Stimulated activated CD4-positive, alpha-beta T cell treated with anti-CD3 and anti-CD28 coated beads, Interleukin-1b, Interleukin-23, amount 100 ng/mL, for 48 hours (primary cell): ENCODE results near the gene SLC25A10.

Experiments
- DNase-seq: peaks from one replicate; pipeline ENCODE4 v3.0.0-alpha.2; 2020

The SLC25A10 gene

DNA sequence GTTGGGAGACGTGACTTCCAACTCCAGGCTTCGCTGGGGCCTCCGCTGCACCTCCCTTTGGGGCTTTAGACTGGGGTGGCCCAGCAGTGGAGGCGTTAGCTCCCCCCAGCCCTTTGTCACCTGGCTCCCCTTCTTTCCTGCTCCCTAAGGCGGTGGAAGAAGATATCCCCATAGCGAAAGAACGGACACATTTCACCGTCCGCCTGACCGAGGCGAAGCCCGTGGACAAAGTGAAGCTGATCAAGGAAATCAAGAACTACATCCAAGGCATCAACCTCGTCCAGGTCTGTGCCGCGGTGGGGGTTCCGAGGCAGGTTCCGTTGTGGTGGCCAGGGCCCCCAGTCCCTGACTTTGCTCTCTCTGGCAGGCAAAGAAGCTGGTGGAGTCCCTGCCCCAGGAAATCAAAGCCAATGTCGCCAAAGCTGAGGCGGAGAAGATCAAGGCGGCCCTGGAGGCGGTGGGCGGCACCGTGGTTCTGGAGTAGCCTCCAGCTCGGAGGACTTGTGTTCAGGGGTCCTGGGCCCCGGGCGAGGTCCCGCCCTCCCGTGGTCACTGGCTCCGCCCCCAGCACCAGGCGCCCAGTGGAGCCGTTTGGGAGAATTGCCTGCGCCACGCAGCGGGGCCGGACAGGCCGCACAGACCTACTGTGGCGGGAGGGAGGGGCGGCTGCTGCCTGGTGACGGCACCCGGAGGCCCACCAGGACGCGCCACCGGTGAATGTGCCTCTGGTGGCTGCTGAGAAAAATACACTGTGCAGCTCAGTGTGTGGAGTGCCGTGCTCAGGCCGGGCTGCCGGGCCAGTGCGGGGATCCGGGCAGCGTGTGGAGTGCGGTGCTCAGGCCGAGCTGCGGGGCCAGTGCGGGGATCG lies 5.1 kb upstream of the SLC25A10 start:
- no peak for DNase-seq

DNA sequence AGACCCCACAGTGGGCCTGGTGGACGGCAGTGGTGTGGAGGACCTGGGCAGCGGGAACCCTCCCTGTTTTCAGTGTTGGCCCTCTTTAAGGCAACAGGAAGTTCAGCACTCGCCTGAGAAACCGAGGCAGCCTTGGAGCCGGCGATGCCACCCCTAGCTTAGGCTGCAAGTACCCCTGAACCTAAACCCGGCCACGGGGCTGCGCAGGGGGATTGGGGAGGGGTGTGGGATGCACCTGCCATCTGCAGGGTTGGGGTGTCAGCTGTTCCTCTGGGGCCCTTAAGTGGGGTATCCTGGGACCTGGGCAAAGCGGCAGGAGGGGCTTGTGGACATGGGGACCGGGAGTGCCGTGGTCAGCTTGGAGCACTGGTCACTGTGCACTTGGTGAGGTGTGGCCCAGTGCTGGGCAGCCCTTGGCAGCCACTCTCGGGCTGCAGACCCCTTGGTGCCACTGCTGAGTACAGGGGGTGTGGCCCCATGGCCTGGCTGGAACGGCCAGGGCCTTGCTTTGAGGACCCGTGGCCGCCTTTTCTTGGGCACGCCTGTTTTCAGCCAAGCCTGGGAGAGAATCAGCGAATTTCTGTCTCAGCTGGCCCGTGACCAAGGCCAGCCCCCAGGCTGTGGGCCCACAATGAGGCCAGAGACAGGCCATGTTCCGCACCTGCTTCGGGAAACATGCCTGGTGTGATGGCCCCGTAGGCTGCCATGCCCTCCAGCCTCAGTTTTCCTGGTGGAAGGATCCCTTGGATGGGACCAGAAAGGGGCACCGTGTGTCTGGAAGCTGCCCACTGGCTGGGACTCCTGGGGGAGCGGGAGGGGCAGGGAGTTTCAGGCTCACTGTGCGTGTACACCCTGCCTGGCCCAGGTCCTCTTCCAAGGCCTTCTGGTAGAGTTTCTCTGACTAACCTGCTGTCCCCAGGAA lies 4.1 kb upstream of the SLC25A10 start:
- DNase-seq = no peak

- no peak for DNase-seq
These were observed 3.3 kb upstream of the SLC25A10 start for GRCh38 chr17:81708739-81709185.

DNA sequence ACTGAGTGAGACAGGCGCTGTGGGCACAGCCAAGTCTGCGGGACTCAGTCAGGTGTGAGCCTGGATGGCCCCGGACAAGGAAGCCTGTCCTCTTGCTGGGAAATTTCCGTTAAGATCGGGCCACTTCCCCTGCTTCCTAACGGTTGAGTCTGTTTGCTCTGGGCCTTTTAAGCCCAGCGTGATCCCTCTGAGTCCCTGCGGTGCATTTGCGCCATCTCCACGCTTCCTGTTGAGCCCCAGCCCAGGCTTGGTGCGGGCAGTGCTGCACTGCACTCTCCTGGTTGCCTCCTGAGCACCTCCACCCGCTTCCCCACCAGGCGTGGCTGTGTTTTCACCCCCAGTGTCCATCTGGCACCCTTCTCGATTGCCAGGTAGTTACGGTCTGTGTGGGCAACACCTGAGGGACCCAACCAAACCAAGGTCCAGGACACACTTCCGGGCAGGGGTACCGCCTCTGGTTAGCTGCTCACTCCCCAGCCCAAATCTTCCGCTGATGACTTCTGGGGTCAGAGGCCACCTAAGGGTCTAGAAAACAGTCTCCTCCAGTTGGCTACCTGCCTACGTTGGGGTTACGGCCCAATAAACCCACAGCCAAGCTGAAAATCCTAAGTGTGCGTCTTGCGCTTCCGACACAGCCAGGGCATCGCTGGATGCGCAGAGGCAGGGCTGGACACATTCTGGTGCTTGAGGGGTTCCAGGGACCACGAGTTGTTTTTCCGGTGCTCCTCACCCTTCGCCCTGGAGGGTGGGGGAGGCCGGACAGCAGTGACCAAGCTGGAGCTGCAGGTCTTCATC lies 1.4 kb upstream of the SLC25A10 start:
- DNase-seq = no peak

GRCh38 chr17:81712468-81713003 lies 452 bp downstream of the SLC25A10 start:
- DNase-seq = no peak

DNA sequence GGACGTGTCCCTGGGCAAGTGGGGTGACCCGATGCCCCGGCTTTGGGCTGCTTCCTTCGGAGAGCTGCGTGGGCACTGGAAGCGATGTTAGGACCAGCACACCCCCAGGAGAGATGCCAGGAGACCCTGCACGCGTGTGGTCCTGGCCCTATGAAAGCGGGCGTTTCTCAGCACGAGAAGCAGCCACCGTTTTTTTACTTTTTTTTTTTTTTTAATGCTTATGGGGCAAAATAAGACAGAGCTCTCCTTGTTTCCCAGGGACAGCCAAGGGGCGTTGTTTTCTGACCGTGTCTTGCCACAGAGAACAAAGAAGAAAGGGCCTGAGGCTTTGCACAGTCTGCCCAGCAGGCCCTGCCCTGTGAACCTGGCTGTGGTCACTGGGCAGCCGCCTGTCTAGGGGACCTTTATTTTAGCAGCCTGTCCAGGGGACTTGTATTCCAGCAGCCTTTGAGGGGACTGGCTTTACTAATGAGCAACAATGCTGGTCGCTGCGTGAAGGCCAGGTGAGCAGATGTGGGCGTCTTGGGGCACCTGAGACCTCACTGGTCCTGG lies 996 bp downstream of the SLC25A10 start:
- no peak for DNase-seq

GRCh38 chr17:81713556-81714411 lies 1.7 kb downstream of the SLC25A10 start:
- no peak for DNase-seq

DNA sequence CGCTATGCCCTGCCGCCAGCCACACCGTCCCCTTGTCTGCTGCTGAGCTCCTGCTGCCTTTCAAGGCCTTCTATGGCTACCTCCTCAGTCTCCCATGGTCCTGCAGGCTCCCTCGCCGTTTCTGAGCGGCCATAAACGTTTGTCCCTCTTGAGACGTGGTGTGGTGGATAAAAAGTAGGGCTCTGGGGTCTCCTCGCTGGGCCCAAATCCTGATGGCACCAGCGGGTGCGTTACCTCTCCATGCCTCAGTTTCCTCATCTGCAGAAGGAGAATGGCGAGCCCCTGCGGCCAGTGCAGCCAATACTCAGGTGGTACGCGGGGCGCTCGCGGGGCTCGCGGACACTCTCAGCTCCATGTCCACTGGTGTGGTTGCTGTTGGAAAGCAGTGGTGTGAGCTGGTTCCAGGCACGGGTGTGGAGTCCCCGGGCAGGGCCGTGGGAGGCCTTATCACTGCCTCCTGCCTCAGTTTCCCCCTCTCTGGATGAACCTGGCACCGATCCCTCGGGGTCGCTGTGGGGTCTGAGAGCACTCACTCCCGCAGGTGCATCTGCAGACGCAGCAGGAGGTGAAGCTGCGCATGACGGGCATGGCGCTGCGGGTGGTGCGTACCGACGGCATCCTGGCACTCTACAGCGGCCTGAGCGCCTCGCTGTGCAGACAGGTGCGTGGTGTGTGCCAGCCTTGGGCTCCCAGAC lies 2.5 kb downstream of the SLC25A10 start:
- no peak for DNase-seq

DNA sequence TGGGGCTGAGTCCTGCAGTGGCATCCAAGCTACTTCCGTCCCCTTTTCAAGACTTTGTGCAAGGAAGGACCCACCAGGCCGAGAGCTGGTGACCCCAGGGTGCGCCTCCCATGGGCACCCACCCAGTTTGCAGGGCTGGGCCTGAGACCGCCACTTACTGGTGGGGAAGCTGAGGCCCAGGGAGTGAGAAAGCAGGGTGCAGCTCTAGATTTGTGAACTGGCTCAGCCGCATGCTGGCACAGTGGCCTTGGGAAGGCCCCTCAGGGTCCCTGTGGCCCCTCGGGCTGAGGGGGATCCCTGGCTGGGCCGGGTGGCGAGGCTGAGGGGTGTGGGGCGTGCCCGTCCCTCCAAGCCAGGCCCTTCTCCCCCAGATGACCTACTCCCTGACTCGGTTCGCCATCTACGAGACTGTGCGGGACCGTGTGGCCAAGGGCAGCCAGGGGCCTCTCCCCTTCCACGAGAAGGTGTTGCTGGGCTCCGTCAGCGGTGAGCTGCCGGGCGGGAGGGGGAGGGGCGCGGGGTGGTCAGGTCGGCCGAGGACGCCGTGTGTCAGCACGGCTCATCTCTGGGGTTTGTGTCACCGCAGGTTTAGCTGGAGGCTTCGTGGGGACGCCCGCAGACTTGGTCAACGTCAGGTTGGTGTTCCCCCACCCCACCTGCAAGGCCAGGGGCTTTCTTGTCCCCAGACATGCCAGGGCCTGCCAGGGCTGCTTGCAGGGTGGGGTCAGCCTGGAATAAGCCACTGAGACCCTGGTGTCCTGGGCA lies 3.2 kb downstream of the SLC25A10 start:
- no peak for DNase-seq

DNA sequence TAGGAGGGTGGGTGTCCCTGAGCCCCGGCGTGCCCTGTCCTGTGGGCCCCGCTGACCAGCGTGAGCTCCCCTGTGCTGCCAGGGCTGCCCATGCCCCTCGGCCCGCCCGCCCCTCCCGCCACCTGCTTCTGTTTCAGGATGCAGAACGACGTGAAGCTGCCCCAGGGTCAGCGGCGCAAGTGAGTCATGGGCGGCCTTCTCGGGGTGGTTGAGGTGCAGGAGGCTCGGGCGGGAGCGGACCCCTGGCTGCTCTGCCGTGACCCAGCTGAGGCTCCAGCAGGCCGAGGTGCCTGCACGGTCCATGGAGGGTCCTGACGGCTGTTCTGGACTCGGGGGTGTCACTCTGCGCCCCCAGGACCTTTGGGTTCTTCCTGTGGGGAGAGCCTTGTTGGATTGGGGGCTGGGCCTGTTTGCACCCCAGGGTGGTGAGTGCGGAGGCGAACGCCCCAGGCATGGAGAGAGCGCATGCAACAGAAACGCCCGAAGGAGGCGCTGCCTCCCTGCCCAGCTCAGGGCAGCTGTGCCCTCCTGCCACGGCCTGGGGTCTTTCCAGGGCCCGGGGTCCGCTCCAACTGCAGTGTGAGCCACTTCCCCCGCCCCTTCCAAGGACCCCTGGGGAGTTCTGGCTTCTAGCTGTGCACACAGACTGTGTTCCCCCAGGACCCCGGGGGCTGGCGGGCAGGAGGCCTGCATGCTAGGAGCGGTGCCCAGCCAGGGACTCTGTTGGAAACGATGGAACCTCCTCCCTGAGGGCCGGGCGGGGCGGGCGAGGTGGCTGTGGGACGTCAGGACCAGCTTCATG lies 4.0 kb downstream of the SLC25A10 start:
- no peak for DNase-seq

DNA sequence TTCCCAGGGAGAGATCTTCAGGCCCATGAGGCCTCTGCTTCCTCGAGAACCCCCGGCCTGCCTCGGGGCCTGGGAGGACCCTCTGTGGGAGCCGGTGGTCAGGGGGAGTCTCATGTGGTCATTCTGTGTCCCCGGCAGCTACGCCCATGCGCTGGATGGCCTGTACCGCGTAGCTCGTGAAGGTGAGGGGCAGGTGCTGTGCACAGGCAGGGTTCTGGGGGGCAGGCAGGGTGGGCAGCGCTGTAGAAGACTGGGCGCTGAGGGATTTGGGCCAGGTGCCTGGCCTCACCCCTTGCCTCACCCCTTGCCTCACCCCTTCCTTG lies 4.6 kb downstream of the SLC25A10 start:
- DNase-seq = no peak

DNA sequence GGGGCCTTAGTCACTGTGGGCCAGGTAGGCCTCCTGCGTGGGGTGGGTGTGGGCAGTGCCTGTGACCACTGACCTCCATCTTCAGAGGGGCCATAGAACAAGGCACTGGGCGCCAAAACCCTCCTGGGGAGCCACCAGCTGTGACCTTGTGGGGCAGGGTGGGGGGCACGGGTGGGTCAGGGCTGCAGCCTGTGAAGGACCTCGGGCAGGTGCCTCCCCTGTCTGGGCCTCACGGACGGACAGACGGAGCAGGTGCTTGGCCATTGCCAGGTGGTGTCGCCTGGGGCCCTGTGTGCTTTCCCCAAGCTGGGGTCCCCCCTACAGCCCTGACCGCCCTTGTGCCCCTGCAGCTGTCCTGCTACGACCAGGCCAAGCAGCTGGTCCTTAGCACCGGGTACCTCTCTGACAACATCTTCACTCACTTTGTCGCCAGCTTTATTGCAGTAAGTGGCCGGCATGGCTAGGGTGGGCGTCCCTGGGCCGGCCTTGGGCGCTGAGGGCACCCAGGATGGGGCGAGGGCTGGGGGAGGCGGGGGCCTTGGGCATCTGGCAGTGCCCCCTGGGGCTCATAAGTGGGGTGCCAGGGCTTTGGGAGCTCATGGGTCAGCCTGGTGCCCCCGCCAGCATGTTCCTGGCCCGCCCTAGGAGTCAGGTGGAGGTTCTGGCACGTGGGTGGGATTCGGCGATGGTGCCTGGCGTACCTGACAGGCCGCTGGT lies 5.1 kb downstream of the SLC25A10 start:
- no peak for DNase-seq

DNA sequence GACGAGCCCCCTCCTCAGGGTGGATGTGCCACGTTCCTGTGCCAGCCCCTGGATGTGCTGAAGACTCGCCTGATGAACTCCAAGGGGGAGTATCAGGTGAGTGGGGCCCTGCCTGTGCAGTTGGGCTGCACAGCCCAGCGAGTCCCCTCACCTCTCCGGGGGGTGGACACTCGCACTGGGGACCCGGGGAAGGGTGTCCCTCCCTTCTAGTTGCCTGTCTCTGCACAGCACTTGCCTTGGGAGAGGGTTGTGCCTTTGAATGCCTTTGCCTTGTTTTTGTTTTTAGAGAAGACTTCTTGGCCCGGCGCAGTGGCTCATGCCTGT lies 5.6 kb downstream of the SLC25A10 start:
- DNase-seq = no peak

DNA sequence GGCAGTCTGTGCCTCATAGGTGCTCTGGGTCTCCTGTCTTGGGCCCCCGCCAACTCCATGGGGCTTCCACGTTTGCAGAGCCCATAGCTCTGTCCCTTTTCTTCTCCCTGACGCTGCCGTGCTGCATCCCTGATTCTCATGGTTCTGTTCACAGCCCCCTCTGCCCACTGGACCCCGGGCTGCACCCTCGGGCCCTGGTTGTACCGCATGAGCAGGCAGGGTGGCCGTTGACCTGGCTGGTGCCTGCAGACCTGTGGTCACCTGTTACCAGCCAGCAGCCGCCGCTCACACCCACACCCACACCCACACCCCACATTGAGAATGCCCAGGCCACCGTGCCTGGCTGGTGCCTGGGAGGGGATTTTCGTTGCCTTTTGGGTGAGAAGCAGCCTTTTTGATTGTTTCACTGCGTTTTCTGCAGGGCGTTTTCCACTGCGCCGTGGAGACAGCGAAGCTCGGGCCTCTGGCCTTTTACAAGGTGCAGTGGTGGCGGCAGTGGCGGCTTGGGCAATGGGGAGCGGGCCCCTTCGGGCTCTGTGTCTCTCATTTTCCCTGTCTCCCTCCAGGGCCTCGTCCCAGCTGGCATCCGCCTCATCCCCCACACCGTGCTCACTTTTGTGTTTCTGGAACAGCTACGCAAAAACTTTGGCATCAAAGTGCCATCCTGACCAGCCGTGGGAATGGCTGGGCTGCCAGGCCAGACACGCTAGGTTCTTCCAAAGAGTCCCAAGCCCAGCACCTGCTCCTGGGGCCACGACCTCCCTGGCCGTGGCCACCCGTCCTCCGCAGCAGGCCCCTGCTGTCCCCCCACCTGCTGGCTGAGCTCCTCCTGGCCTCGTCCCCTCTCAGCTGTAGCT lies 7.6 kb downstream of the SLC25A10 start:
- DNase-seq = no peak

DNA sequence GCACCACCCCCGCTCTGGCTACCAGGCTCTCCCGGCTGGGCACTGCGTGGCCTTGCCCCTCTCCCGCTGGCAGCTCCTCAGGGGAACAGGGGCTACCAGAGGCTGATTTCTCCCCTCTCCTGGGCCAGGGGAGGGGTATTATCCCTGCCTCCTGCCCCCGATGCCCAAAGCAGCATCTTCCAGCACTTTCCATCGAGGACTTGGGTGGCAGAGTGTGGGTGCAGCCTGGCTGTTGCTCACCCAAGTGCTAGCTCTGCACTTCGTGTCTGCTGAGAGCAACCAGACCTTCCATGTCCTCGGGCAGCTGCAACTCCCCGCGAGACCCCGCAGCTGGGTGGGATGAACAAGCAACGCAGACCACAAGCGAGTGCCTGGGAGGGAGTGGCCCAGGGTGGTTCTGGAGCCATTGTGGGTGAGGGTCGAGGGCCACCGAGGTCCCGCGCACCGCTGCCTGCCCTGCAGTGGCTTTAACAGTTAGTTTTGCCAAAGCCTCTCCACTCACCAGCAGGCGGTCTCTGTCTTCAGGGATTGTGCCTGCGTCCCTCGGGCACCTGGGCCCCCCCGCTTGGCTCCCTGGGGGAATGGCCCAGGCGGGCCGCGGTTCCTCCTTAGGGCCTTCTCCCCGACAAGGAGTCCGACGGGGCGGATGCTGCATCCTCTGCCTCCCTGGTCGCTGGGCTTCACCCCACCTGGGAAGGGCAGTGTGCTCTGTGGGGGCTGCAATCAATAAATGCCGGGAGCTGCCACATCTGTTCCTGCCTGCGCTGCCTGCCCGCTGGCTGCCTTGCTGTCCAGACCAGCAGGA lies 8.4 kb downstream of the SLC25A10 start:
- DNase-seq = no peak

DNA sequence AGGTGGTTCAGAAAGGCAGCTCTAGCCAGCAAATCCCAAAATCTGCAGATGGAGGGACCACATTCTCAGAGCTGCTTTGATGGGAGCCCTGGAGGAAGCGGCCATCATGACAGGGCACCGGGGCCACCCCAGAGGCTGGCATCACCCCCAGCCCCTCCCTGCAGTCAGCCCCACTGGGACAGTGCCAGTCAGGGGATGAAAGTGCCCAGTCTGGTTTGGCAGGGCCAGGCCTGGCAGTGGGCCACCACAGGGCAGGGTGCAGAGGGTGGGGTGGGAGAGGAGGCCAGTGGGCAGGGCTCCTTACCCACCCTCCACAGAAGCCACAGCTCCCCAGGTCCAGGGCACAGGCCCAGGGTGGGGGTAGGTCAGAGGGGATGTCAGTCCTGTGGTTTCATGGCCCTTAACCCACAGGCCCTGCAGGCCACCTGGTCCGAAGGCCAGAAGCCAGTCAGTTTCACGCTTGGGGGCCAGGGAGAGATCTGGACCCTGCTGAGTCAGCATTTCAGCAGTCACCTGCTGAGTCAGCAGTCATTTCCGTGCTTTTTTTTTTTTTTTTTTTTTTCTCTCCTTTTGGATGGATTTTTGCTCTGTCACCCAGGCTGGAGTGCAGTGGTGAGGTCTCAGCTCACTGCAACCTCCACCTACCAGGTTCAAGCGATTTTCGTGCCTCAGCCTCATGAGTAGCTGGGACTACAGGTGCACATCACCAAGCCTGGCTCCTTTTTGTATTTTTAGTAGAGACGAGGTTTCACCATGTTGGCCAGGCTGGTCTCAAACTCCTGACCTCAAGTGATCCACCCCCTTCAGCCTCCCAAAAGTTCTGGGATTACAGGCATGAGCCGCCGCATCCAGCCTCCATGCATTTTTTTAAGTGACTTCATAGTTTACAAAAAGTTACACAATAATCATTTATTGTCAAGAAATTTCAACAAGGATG lies 10.4 kb downstream of the SLC25A10 start:
- no peak for DNase-seq
